ENCODE data around the gene SYT1. TPM values are rescaled to one million over a fixed set of nuclear protein-coding genes. Genes with fewer than 3 reads are reported as not detected.

Gene SYT1
- total RNA-seq, 1 experiment from 2014 or later = 15.8 TPM

- Histone ChIP-seq H2BK12ac (ENCODE audit: insufficient read length, low read depth, low read length) (no peak overlapping the region), H3K27ac (ENCODE audit: insufficient read length, low read depth, low read length) (no peak overlapping the region), H2AK5ac (ENCODE audit: insufficient read length, low read length) (no peak overlapping the region), H3K56ac (ENCODE audit: insufficient read length, low read depth, low read length) (no peak overlapping the region), H3K4ac (ENCODE audit: low read depth, low read length) (no peak overlapping the region), H3T11ph (ENCODE audit: low read length) (no peak overlapping the region), H3K4me2 (ENCODE audit: insufficient read depth, insufficient read length, low read length) (no peak overlapping the region), H3K9ac (ENCODE audit: extremely low read depth, insufficient read length, low read length) (no peak overlapping the region), H3K4me1 (ENCODE audit: insufficient read depth, low read length) (no peaks in the 10 kb centered on the region), H4K91ac (ENCODE audit: insufficient read length, low read depth, low read length) (no peak overlapping the region), H3K79me1 (ENCODE audit: insufficient read depth, low read depth, low read length, poor library complexity, severe bottlenecking) (no peaks in the 10 kb centered on the region), H4K20me1 (ENCODE audit: control insufficient read depth, insufficient read depth, insufficient read length) (no peaks in the 10 kb centered on the region), H2BK120ac (ENCODE audit: low read depth, low read length, poor library complexity, severe bottlenecking) (no peak overlapping the region), H2BK15ac (ENCODE audit: low read depth, low read length) (no peak overlapping the region), H3K27me3 (ENCODE audit: insufficient read depth, low read length) (no peaks in the 10 kb centered on the region), H3K79me2 (ENCODE audit: insufficient read depth, low read length) (no peaks in the 10 kb centered on the region), H2BK5ac (ENCODE audit: insufficient read length, low read length) (no peak overlapping the region), H3K18ac (ENCODE audit: insufficient read length, low read depth, low read length) (no peak overlapping the region), H4K8ac (replicated peaks; ENCODE audit: insufficient read length, low read depth, low read length) (no peak overlapping the region), H4K5ac (ENCODE audit: insufficient read length, low read depth, low read length) (no peak overlapping the region), H2AFZ (ENCODE audit: low read length) (no peak overlapping the region), H3K23me2 (ENCODE audit: insufficient read length, low read depth, low read length, poor library complexity, severe bottlenecking) (no peaks in the 10 kb centered on the region), H3K23ac (ENCODE audit: insufficient read length, low read depth, low read length) (no peak overlapping the region), H2BK20ac (ENCODE audit: low read depth, low read length, poor library complexity, severe bottlenecking) (no peak overlapping the region), H3K14ac (ENCODE audit: insufficient read depth, low read length) (no peak overlapping the region), H3K9me3 (ENCODE audit: control insufficient read depth, low read depth, low read length) (no peaks in the 10 kb centered on the region)
- TF ChIP-seq CTCF (conservative IDR thresholded peaks at IDR 0.05) = no peak
- DNase-seq = no peak
- H3K36me3 Mint-ChIP-seq (ENCODE audit: insufficient read depth in 1 of 3, low read depth in 3 of 3) = no peaks in the 10 kb centered on the region
- H3K27me3 Mint-ChIP-seq (ENCODE audit: low read depth) = no peaks in the 10 kb centered on the region
- WGBS (ENCODE audit: extremely low coverage, insufficient read length, low lambda C conversion rate) = no CpG with 5 or more reads among the region's 2 CpGs
- H3K27ac Mint-ChIP-seq = no peak overlapping the region
- peaks cover 3 to 6% of the 10 kb centered on the region in 2 experiments; a peak in 3 of 4 replicates for H3K4me1 Mint-ChIP-seq
- no peaks in the 10 kb centered on the region for H3K9me3 Mint-ChIP-seq
- H3K4me3 Mint-ChIP-seq = no peak overlapping the region
Measured at GRCh38 chr12:78820946-78821345, 43.6 kb upstream of the SYT1 start.

All from H9 (cell line).